Neural progenitor cell (in vitro differentiated cells): ENCODE measurements around the gene DOK4. TPM values are rescaled to one million over a fixed set of nuclear protein-coding genes. Genes with fewer than 3 reads are reported as not detected.

Experiments
- DNase-seq: peaks from one replicate; pipeline ENCODE4 v3.0.0-alpha.2; 2016; ENCODE audit warnings: low spot score
- H2AFZ ChIP-seq: fragments of 200-600 bp; sonication (generic); replicated peaks from 2 replicates; pipeline ENCODE4 v1.6.1; 2016; ENCODE audit warnings: antibody characterized with exemption
- H3F3A ChIP-seq: fragments of 200-600 bp; sonication (generic); 2 replicates; pipeline ENCODE4 v1.6.1; 2016; ENCODE audit warnings: antibody characterized with exemption, low read depth
- H3K27ac ChIP-seq: fragments of 200-600 bp; sonication (generic); 2 replicates; pipeline ENCODE4 v1.5.1; 2016; ENCODE audit warnings: mild to moderate bottlenecking
- H3K27me3 ChIP-seq: fragments of 200-600 bp; sonication (generic); 2 replicates; pipeline ENCODE4 v1.6.1; 2016; ENCODE audit warnings: mild to moderate bottlenecking, moderate library complexity
- H3K36me3 ChIP-seq: fragments of 200-600 bp; sonication (generic); 2 replicates; pipeline ENCODE4 v1.5.1; 2016
- H3K4me1 ChIP-seq: fragments of 200-600 bp; sonication (generic); 2 replicates; pipeline ENCODE4 v1.6.1; 2016; ENCODE audit warnings: mixed run types
- H3K4me2 ChIP-seq: fragments of 200-600 bp; sonication (generic); 2 replicates; pipeline ENCODE4 v1.6.1; 2016
- H3K4me3 ChIP-seq: fragments of 200-600 bp; sonication (generic); 2 replicates; pipeline ENCODE4 v1.5.1; 2016
- H3K79me2 ChIP-seq: fragments of 200-600 bp; sonication (generic); 2 replicates; pipeline ENCODE4 v1.6.1; 2016; ENCODE audit warnings: low read depth
- H3K9ac ChIP-seq: fragments of 200-600 bp; sonication (generic); 2 replicates; pipeline ENCODE4 v1.6.1; 2016
- H3K9me3 ChIP-seq: fragments of 200-600 bp; sonication (generic); 2 replicates; pipeline ENCODE4 v1.5.1; 2016; ENCODE audit warnings: low read depth
- H4K20me1 ChIP-seq: fragments of 200-600 bp; sonication (generic); 2 replicates; pipeline ENCODE4 v1.6.1; 2016; ENCODE audit warnings: low read depth
- H3K27ac Mint-ChIP-seq: 3 replicates; pipeline ENCODE4 v1.8.0; 2021; ENCODE audit warnings: mixed read lengths
- H3K27me3 Mint-ChIP-seq: 2 replicates; pipeline ENCODE4 v1.8.0; 2022; ENCODE audit warnings: low read depth, mild to moderate bottlenecking, inconsistent platforms, moderate library complexity, mixed read lengths; ENCODE audit not compliant: insufficient read depth
- H3K36me3 Mint-ChIP-seq: 3 replicates; pipeline ENCODE4 v1.8.0; 2021; ENCODE audit warnings: mixed read lengths
- H3K4me1 Mint-ChIP-seq: 3 replicates; pipeline ENCODE4 v1.8.0; 2021; ENCODE audit warnings: mixed read lengths
- H3K4me3 Mint-ChIP-seq: 3 replicates; pipeline ENCODE4 v1.8.0; 2021; ENCODE audit warnings: mild to moderate bottlenecking, moderate library complexity, mixed read lengths
- H3K9me3 Mint-ChIP-seq: 3 replicates; pipeline ENCODE4 v1.8.0; 2020; ENCODE audit warnings: mixed read lengths
- EZH2 ChIP-seq: fragments of 200-600 bp; sonication (generic); IDR thresholded peaks from 2 replicates; pipeline ENCODE4 v1.6.1; 2017; ENCODE audit warnings: antibody characterized with exemption, mild to moderate bottlenecking, moderate library complexity
- EZH2phosphoT487 ChIP-seq: fragments of 200-600 bp; sonication (generic); IDR thresholded peaks from 2 replicates; pipeline ENCODE4 v1.6.1; 2017; ENCODE audit warnings: antibody characterized with exemption
- total RNA-seq: library from RNA; depleted of rRNA; stranded (reverse); fragments of >200 nt; gene quantifications from 2 replicates; pipeline ENCODE4 v1.2.3, GENCODE V29; 2015; ENCODE audit warnings: low replicate concordance
- TF ChIP-seq, protein P1 (sequence below): fragments of 200-600 bp; sonication (generic); IDR thresholded peaks from 2 replicates; pipeline ENCODE4 v1.5.1; 2017; ENCODE audit warnings: antibody characterized with exemption, mild to moderate bottlenecking

The DOK4 gene
- total RNA-seq, 1 donor from 2014 or later, result 10.5 TPM

DNA sequence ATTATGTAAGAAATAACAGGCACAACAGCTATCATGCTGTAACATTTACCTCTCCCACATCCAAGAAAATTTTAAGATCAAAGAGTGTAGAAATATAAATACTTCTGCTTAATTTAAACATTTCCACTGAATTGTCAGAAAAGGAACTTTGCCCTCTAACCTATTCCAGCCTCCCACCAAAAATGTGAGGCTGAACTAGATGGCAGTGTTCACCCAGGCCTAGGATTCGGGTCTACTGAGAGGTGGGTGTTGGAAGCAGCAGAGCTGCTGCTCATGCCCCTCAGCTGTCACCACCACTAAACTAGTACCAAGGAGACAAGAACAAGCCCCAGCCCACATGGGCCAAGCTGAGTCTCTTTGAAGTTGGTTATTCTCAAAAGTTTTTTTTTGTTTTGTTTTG, 50.5 kb downstream of the DOK4 start:
- Histone ChIP-seq H3K4me2 (no peak overlapping the region), H4K20me1 (no peaks in the 10 kb centered on the region), H3K9ac (no peak overlapping the region), H3K36me3 (peaks cover 16% of the 10 kb centered on the region), H3K27me3 (no peaks in the 10 kb centered on the region), H2AFZ (no peak overlapping the region), H3K4me1 (no peaks in the 10 kb centered on the region), H3F3A (no peaks in the 10 kb centered on the region), H3K27ac (no peak overlapping the region), H3K4me3 (no peak overlapping the region), H3K9me3 (no peaks in the 10 kb centered on the region), H3K79me2 (peaks cover 4% of the 10 kb centered on the region)
- H3K36me3 Mint-ChIP-seq, result peaks cover 33% of the 10 kb centered on the region
- H3K9me3 Mint-ChIP-seq, result peaks cover 4% of the 10 kb centered on the region
- H3K4me1 Mint-ChIP-seq, result no peaks in the 10 kb centered on the region
- H3K27ac Mint-ChIP-seq, result no peak overlapping the region
- H3K4me3 Mint-ChIP-seq, result no peak overlapping the region
- no peak for DNase-seq
- TF ChIP-seq EZH2phosphoT487 (no peak), EZH2 (no peak)
- TF ChIP-seq, protein P1, sequence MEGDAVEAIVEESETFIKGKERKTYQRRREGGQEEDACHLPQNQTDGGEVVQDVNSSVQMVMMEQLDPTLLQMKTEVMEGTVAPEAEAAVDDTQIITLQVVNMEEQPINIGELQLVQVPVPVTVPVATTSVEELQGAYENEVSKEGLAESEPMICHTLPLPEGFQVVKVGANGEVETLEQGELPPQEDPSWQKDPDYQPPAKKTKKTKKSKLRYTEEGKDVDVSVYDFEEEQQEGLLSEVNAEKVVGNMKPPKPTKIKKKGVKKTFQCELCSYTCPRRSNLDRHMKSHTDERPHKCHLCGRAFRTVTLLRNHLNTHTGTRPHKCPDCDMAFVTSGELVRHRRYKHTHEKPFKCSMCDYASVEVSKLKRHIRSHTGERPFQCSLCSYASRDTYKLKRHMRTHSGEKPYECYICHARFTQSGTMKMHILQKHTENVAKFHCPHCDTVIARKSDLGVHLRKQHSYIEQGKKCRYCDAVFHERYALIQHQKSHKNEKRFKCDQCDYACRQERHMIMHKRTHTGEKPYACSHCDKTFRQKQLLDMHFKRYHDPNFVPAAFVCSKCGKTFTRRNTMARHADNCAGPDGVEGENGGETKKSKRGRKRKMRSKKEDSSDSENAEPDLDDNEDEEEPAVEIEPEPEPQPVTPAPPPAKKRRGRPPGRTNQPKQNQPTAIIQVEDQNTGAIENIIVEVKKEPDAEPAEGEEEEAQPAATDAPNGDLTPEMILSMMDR, result no peak
- no peaks in the 10 kb centered on the region for H3K27me3 Mint-ChIP-seq

DNA sequence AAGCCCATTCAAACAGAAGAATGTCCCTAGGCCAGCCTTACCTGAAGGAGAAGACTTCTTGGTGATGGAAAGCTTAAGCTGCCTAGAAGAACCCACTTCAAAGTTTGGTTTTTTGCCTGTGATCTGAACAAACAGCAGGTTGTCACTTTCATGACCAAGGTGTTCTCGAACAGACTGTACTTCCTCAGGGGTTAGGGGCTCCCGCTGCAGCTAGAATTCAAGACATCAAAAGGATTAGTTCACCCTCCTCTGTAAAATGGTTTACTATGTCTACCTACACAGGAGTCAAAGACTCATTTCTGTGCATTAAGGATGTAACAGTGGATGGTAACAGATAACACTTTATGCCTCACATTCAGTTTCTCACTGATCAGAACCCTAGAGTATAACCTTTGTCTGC, 52.3 kb downstream of the DOK4 start:
- H3K4me2 ChIP-seq, result no peak overlapping the region
- H3K9me3 Mint-ChIP-seq, result no peaks in the 10 kb centered on the region
- H3K27me3 Mint-ChIP-seq, result no peaks in the 10 kb centered on the region
- no peak for DNase-seq
- no peak overlapping the region for H3K9ac ChIP-seq
- no peaks in the 10 kb centered on the region for H4K20me1 ChIP-seq
- no peak overlapping the region for H3K4me3 ChIP-seq
- no peaks in the 10 kb centered on the region for H3F3A ChIP-seq
- no peak overlapping the region for H3K27ac ChIP-seq
- H3K4me3 Mint-ChIP-seq, result no peak overlapping the region
- no peak overlapping the region for H2AFZ ChIP-seq
- H3K36me3 ChIP-seq, result peaks cover 19% of the 10 kb centered on the region
- no peaks in the 10 kb centered on the region for H3K4me1 Mint-ChIP-seq
- H3K36me3 Mint-ChIP-seq, result peaks cover 29% of the 10 kb centered on the region
- TF ChIP-seq, protein P1, result no peak
- TF ChIP-seq EZH2phosphoT487 (no peak), EZH2 (no peak)
- no peaks in the 10 kb centered on the region for H3K79me2 ChIP-seq
- H3K4me1 ChIP-seq, result no peaks in the 10 kb centered on the region
- H3K9me3 ChIP-seq, result no peaks in the 10 kb centered on the region
- no peak overlapping the region for H3K27ac Mint-ChIP-seq
- H3K27me3 ChIP-seq, result no peaks in the 10 kb centered on the region

DNA sequence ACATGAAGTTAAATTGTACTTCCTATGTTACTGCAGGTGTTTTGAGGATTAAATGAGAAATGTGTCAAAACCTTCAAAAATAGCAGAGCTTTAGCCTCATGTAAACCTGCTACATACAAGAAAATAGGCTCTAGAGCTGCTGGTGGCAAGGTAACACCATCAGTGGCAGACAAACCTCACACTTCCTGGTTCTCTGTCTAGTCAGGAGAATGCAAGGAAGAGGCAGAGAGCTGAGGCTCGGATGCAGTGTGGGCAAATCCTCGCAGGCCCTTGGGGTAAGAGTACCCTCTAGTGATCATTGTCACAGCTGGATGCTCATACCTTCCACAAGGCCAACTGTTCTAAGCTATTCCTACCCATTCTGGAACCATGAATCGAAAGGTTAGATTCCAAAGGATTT, 53.3 kb downstream of the DOK4 start:
- H3F3A ChIP-seq, result peaks cover 3% of the 10 kb centered on the region
- H3K4me3 ChIP-seq, result no peak overlapping the region
- no peak overlapping the region for H3K27ac Mint-ChIP-seq
- no peak overlapping the region for H3K27ac ChIP-seq
- H2AFZ ChIP-seq, result no peak overlapping the region
- TF ChIP-seq EZH2phosphoT487 (no peak), EZH2 (no peak)
- TF ChIP-seq, protein P1, result no peak
- H3K9me3 ChIP-seq, result no peaks in the 10 kb centered on the region
- H3K27me3 ChIP-seq, result no peaks in the 10 kb centered on the region
- no peaks in the 10 kb centered on the region for H3K79me2 ChIP-seq
- H3K9ac ChIP-seq, result no peak overlapping the region
- peaks cover 19% of the 10 kb centered on the region for H3K36me3 ChIP-seq
- peaks cover 5% of the 10 kb centered on the region for H3K4me1 ChIP-seq
- H3K27me3 Mint-ChIP-seq, result no peaks in the 10 kb centered on the region
- H3K4me2 ChIP-seq, result no peak overlapping the region
- peaks cover 32% of the 10 kb centered on the region for H3K36me3 Mint-ChIP-seq
- peaks cover 4% of the 10 kb centered on the region for H4K20me1 ChIP-seq
- H3K4me1 Mint-ChIP-seq, result no peaks in the 10 kb centered on the region
- no peak overlapping the region for H3K4me3 Mint-ChIP-seq
- DNase-seq, result no peak
- H3K9me3 Mint-ChIP-seq, result no peaks in the 10 kb centered on the region
